A673 (cell line): ENCODE results near the gene HDAC4.

Experiments
- CTCF ChIP-seq: fragments of 300-800, 200-600 bp; sonication (generic); conservative IDR thresholded peaks from 2 replicates; pipeline ENCODE4 v1.5.1; 2017; ENCODE audit warnings: low read depth, mild to moderate bottlenecking, antibody characterized with exemption, low read length, moderate library complexity, mixed read lengths
- EZH2 ChIP-seq: fragments of 200-600 bp; sonication (generic); IDR thresholded peaks from 2 replicates; pipeline ENCODE4 v1.6.1; 2017; ENCODE audit warnings: borderline replicate concordance, low read depth, mild to moderate bottlenecking, mixed read lengths, antibody characterized with exemption, low read length; ENCODE audit not compliant: poor library complexity, severe bottlenecking

GRCh38 chr2:239348563-239349452 is 52.0 kb downstream of the HDAC4 start:
- TF ChIP-seq CTCF (no peak), EZH2 (no peak)
